Measurements from ENCODE around the gene ZBTB38.

DNA sequence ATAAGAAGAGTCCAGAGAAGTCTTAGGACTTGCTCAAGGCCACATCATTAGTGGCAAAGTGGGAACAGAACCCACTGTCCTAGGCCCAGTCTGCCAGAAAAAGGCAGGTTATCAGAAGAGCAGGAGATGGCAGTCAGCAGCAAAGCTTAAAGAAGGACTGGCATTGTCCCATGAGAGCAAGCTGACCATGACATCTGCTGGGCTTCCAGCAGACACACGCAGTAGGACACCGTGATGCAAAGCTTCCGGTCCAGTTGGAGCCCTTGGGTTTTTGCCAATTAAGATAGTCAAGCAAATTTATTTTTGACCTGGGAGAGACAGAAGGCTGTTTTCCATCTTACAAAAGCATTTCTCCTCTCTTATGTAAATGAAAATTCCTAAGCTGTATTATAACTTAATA is 42.1 kb downstream of the ZBTB38 start:
- TF ChIP-seq POLR2AphosphoS5 (IDR thresholded peaks at IDR 0.05) (peak; percentile 23), POLR2A (IDR thresholded peaks at IDR 0.05) (no peak)
- TF ChIP-seq, protein P1, sequence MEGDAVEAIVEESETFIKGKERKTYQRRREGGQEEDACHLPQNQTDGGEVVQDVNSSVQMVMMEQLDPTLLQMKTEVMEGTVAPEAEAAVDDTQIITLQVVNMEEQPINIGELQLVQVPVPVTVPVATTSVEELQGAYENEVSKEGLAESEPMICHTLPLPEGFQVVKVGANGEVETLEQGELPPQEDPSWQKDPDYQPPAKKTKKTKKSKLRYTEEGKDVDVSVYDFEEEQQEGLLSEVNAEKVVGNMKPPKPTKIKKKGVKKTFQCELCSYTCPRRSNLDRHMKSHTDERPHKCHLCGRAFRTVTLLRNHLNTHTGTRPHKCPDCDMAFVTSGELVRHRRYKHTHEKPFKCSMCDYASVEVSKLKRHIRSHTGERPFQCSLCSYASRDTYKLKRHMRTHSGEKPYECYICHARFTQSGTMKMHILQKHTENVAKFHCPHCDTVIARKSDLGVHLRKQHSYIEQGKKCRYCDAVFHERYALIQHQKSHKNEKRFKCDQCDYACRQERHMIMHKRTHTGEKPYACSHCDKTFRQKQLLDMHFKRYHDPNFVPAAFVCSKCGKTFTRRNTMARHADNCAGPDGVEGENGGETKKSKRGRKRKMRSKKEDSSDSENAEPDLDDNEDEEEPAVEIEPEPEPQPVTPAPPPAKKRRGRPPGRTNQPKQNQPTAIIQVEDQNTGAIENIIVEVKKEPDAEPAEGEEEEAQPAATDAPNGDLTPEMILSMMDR (IDR thresholded peaks at IDR 0.05), result peak in 1 of 4 experiments; percentile 7
